ENCODE measurements around the gene GMPR2.

DNA sequence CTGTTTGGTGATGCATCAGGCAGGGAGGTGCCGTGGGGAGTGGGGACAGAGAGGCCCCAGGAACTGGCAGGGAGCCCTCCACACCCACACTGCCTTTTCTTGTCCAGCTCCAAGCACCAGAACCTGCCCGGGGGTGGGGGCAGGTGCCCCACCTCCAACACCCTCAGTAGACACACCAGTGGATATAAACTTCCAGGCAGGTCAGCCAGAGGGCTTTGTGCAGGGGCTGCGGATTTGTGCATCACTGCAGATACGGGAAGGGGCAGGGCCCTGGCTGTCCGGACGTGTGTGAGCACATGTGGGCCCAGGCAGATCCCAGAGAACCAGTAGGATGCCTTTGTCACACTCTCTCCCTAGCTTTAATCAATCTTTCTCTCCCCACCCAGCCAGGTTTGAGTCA lies 31.6 kb downstream of the GMPR2 start:
- TF ChIP-seq POLR2A (IDR thresholded peaks at IDR 0.05): no peak
- TF ChIP-seq, protein P1, sequence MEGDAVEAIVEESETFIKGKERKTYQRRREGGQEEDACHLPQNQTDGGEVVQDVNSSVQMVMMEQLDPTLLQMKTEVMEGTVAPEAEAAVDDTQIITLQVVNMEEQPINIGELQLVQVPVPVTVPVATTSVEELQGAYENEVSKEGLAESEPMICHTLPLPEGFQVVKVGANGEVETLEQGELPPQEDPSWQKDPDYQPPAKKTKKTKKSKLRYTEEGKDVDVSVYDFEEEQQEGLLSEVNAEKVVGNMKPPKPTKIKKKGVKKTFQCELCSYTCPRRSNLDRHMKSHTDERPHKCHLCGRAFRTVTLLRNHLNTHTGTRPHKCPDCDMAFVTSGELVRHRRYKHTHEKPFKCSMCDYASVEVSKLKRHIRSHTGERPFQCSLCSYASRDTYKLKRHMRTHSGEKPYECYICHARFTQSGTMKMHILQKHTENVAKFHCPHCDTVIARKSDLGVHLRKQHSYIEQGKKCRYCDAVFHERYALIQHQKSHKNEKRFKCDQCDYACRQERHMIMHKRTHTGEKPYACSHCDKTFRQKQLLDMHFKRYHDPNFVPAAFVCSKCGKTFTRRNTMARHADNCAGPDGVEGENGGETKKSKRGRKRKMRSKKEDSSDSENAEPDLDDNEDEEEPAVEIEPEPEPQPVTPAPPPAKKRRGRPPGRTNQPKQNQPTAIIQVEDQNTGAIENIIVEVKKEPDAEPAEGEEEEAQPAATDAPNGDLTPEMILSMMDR (IDR thresholded peaks at IDR 0.05): no peak
